Stomach (tissue), 9 donors: ENCODE measurements around the gene CD19. TPM values are rescaled to one million over a fixed set of nuclear protein-coding genes. Genes with fewer than 3 reads are reported as not detected.

Experiments used
- DNase-seq, 2 donors: peaks; one replicate each; pipeline versions ENCODE4 v3.0.0 to v3.0.0-alpha.2; 2013 to 2019
- H3K27ac ChIP-seq, 5 donors: fragments of 200-600 bp in 4 of 5; sonication (generic) in 4 of 5; one replicate each; pipeline ENCODE4 v1.5.1; 2013 to 2019; ENCODE audit warnings: mild to moderate bottlenecking in 1 of 5, moderate library complexity in 1 of 5
- H3K27me3 ChIP-seq, 3 donors: fragments of 200-600 bp; sonication (generic); one replicate each; pipeline ENCODE4 v1.5.1; 2017 to 2019; ENCODE audit warnings: mixed run types in 1 of 3
- H3K36me3 ChIP-seq, 4 donors: fragments of 200-600 bp; sonication (generic); 1 replicate in 3 of 4; 2 replicates in 1 of 4; pipeline ENCODE4 v1.5.1; 2016 to 2019
- H3K4me1 ChIP-seq, 4 donors: fragments of 200-600 bp; sonication (generic); one replicate each; pipeline ENCODE4 v1.5.1; 2016 to 2019
- H3K4me3 ChIP-seq, 4 donors: fragments of 200-600 bp; sonication (generic) in 3 of 4; one replicate each; pipeline ENCODE4 v1.5.1; 2016 to 2019; ENCODE audit warnings: mild to moderate bottlenecking in 1 of 4
- H3K9me3 ChIP-seq, 4 donors: fragments of 200-600 bp; sonication (generic); one replicate each; pipeline ENCODE4 v1.5.1; 2016 to 2019
- CTCF ChIP-seq, 7 experiments: fragments of 450-650 bp in 4 of 7; fragments of 200-600 bp in 3 of 7; sonication (generic) in 3 of 7; IDR thresholded peaks; one replicate each; pipeline ENCODE4 v1.5.1; 2016 to 2019; ENCODE audit warnings: antibody characterized with exemption in 7 of 7, control low read depth in 2 of 7, mild to moderate bottlenecking in 1 of 7
- EP300 ChIP-seq: sonication (generic); formaldehyde crosslinking; IDR thresholded peaks from one replicate; pipeline ENCODE4 v1.6.1; 2017; ENCODE audit warnings: antibody characterized with exemption
- POLR2A ChIP-seq, 4 donors: fragments of 450-650 bp; IDR thresholded peaks; one replicate each; pipeline ENCODE4 v1.6.1; 2016; ENCODE audit warnings: antibody characterized with exemption in 4 of 4, control low read depth in 2 of 4, mild to moderate bottlenecking in 1 of 4, moderate library complexity in 1 of 4
- POLR2AphosphoS5 ChIP-seq, 3 donors: sonication (generic); formaldehyde crosslinking; IDR thresholded peaks; one replicate each; pipeline ENCODE4 v1.6.1; 2016; ENCODE audit warnings: antibody characterized with exemption in 3 of 3
- WGBS, 5 donors: extraction: QIAGEN DNeasy Blood & Tissue Kit in 3 of 5; methylation state at CpG; one replicate each; pipeline versions ENCODE4 v1.1.5 to v1.1.7; 2013 to 2018; 5-methylcytosine and 5-hydroxymethylcytosine counted together
- intact Hi-C: fragments of 100-400 bp; cut with DNase I; formaldehyde crosslinking; loops from one replicate; pipeline ENCODE4 v1.15.1; 2023; ENCODE audit warnings: low total_unique reads
- polyA plus RNA-seq, 3 donors: library from polyadenylated mRNA; stranded (reverse); fragments of 200-250 nt; gene quantifications; one replicate each; pipeline ENCODE4 v1.2.3, GENCODE V29; 2013
- total RNA-seq, 5 donors: library from RNA; depleted of rRNA; stranded (reverse); fragments of >200 nt; gene quantifications; one replicate each; pipeline versions ENCODE4 v1.1.0 to v1.2.3, GENCODE V29; 2014 to 2016
- donor health status: healthy with polysubstance abuse.
- donor health status: Bipolar disorder and iron deficiency.
- donor health status: healthy.

The CD19 gene
- total and polyA plus RNA-seq, 8 donors: 0.29 to 3.8 (median 0.56) TPM; not detected in 3

GRCh38 chr16:28899882-28900590 lies 31.7 kb upstream of the CD19 start:
- intact Hi-C loops: no loop called here
- Histone ChIP-seq H3K27ac (no peak overlapping the region), H3K27me3 (no peaks in the 10 kb centered on the region), H3K9me3 (no peaks in the 10 kb centered on the region), H3K4me3 (no peak overlapping the region), H3K4me1 (no peaks in the 10 kb centered on the region), H3K36me3 (peaks cover 0 to 19% (median 14%) of the 10 kb centered on the region in 4 donors)
- WGBS, 5 donors: 89 to 93% (median 90%) methylated on average over 10 to 11 of the region's 11 CpGs
- TF ChIP-seq POLR2A (IDR thresholded peaks at IDR 0.05): no peak
- TF ChIP-seq POLR2AphosphoS5 (IDR thresholded peaks at IDR 0.05): no peak
- no peak for TF ChIP-seq CTCF (IDR thresholded peaks at IDR 0.05)
- no peak for TF ChIP-seq EP300
- no peak for DNase-seq

- no peaks in the 10 kb centered on the region for H3K27me3 ChIP-seq
- H3K4me3 ChIP-seq: no peak overlapping the region
- WGBS, 5 donors: 90 to 94% (median 92%) methylated on average over 23 to 25 of the region's 25 CpGs
- intact Hi-C loops: no loop called here
- no peak overlapping the region for H3K27ac ChIP-seq
- H3K4me1 ChIP-seq: no peaks in the 10 kb centered on the region
- no peaks in the 10 kb centered on the region for H3K9me3 ChIP-seq
- H3K36me3 ChIP-seq: peaks cover 0 to 25% (median 20%) of the 10 kb centered on the region in 4 donors
- no peak for TF ChIP-seq POLR2A (IDR thresholded peaks at IDR 0.05)
- TF ChIP-seq CTCF (IDR thresholded peaks at IDR 0.05): no peak
- TF ChIP-seq POLR2AphosphoS5 (IDR thresholded peaks at IDR 0.05): no peak
- no peak for TF ChIP-seq EP300
- DNase-seq: no peak
These were observed 31.2 kb upstream of the CD19 start for GRCh38 chr16:28900601-28901000.

GRCh38 chr16:28901862-28902261 lies 29.9 kb upstream of the CD19 start:
- 82 to 90% (median 88%) methylated on average over 13 to 15 of the region's 15 CpGs for WGBS, 5 donors
- Histone ChIP-seq H3K4me1 (no peaks in the 10 kb centered on the region), H3K27me3 (no peaks in the 10 kb centered on the region), H3K27ac (no peak overlapping the region), H3K9me3 (no peaks in the 10 kb centered on the region), H3K36me3 (peaks cover 0 to 37% (median 33%) of the 10 kb centered on the region in 4 donors), H3K4me3 (no peak overlapping the region)
- TF ChIP-seq CTCF (IDR thresholded peaks at IDR 0.05) (no peak), POLR2AphosphoS5 (IDR thresholded peaks at IDR 0.05) (no peak), POLR2A (IDR thresholded peaks at IDR 0.05) (no peak), EP300 (no peak)
- no peak for DNase-seq
- intact Hi-C loops: no loop called here

GRCh38 chr16:28902909-28903308 lies 28.9 kb upstream of the CD19 start:
- WGBS, 5 donors: 57 to 72% (median 61%) methylated on average over 9 to 11 of the region's 11 CpGs
- no peak overlapping the region for H3K4me3 ChIP-seq
- H3K27ac ChIP-seq: no peak overlapping the region
- peaks cover 0 to 47% (median 43%) of the 10 kb centered on the region in 4 donors for H3K36me3 ChIP-seq
- H3K27me3 ChIP-seq: no peaks in the 10 kb centered on the region
- no peak for DNase-seq
- no peaks in the 10 kb centered on the region for H3K9me3 ChIP-seq
- TF ChIP-seq POLR2A (IDR thresholded peaks at IDR 0.05): no peak
- intact Hi-C loops: no loop called here
- no peaks in the 10 kb centered on the region for H3K4me1 ChIP-seq
